HUDEP-2 (cell line): ENCODE measurements around the gene SPSB1.
A peak's percentile ranks its signal among the peaks of the same experiment; 100 is the strongest.

Source experiments
- DNase-seq, 76 experiments: peaks; one replicate each; lab custom pipeline; 2025; ENCODE audit not compliant: unreplicated experiment in 76 of 76; lab: John Stamatoyannopoulos, UW

The SPSB1 gene

DNA sequence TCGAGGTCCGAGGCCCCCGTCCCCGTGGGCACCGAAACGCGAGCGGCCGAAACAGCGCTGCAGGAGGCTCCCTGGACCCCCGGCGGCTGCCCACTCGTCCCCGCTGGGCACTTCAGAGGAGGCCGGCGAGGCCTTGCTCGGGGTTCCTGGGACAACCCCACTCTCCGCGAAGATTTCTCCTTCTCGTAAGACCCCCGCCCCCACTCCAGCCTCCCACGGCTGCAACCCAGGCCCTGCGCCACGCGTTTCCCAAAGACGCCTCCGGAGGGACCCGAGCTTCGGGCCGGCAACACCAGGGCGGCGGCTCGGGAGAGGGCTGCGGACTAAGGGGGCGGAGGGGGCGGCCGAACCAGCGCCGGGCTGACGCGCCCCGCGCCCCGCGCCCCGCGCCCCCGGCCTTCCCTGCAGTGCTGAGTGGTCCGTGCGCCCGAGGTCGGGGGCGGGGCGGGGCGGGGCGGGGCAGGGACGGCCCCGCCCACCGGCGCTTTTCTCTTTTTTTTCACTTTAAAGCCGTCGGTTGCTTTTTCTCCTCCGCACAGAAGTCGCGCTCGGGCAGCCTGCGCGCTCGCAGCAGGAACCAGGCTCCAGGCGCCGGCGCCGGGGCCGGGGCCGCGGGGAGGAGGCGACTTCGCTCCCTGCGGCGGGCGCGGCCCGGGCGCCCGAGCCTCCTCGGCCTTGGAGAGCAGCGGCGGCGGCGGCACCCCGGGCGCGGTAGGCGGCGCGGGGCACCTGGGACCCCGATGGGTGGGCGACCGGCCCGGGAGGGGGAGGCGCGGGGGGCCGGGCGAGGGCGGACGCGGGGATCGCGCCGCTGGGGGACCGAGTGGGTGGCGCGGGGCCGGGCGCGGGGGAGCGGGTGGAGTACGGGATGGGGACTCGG lies at the start of gene SPSB1:
TSS of gene SPSB1 (plus strand) at position 534 of the 880 bp plus-strand sequence. CDS start 62,998 bp downstream, outside the sequence.
- peak in 24 of 76 experiments; percentile 0 to 34 (median 16) for DNase-seq

DNA sequence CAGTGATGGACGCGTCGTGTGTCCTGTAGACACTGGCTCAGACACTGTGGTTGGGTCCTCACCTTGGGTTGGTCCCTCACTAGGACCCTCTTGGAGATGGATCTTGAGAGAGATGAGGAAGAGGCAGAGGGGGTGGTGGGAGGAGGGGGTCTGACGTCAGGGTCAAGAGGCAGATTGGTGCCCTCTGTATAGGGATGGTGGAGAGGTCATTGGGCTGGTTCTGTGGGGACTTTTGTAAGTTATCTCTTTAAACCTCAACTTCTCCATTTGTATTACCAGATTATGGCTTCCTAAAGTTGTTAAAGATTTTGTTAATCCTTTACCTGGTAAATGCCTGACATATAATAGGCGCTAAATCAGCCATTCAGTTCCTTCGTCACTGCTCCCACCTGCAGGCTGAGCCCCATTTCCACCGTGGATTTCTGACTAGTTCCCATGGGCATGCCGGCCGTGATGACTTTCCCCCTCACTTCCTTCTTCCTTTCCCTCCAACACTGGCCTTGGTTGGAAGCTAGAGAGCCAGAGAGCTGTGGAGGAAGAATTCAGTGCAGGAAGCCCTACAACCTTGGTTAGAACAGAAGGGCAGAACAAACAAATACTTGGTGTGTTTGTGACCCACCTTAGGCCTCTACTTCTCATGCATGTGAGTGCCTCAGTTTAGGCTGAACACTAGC lies 49.5 kb upstream of the SPSB1 start:
- DNase-seq: no peak

DNA sequence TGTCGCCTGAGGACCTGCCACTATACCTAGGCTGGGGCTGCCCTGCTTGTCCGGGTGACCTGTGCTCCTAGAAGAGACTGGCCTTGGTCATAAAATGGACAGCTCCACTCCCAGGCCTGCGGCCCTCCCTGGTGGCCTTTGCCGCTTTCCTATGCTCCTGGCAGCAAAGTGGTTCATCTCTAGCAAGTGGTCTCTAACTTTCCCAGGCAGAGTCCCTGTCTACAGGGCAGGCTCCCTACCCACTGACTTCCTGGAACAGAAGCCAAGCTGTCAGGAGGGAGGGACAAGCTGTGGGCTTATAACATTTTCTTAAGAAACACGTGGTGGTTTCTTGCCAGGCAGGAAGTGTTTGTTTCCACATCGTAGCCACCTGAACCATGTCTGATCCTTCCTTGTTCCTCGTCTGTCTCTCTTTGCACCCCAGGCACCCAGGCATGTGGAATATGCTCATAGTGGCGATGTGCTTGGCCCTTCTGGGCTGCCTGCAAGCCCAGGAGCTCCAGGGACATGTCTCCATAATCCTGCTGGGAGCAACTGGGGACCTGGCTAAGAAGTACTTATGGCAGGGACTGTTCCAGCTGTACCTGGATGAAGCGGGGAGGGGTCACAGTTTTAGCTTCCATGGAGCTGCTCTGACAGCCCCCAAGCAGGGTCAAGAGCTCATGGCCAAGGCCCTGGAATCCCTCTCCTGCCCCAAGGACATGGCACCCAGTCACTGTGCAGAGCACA lies 48.0 kb upstream of the SPSB1 start:
- DNase-seq: no peak

DNA sequence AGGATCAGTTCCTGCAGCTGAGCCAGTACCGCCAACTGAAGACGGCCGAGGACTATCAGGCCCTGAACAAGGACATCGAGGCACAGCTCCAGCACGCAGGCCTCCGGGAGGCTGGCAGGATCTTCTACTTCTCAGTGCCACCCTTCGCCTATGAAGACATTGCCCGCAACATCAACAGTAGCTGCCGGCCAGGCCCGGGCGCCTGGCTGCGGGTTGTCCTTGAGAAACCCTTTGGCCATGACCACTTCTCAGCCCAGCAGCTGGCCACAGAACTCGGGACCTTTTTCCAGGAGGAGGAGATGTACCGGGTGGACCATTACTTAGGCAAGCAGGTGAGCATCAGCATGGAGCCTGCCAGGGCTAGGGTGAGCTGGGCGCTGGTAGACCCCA lies 47.5 kb upstream of the SPSB1 start:
- DNase-seq: no peak

DNA sequence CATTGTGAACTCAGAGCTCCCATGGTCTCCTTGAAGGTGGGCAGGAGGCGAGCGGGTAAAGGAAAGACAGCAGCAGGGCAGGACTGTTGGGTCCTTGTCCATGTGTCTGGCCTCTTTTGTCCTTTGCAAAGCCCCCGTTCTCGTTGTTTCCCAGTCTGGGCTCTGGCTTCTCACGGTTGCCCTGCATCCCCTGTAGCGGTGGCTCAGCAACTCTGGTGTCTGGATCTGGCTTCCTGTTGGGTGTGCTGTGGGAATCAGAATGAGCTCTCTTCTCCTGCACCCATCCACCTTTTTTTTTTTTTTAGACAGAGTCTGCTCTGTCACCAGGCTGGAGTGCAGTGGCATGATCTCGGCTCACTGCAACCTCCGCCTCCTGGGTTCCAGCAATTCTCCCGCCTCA lies 47.0 kb upstream of the SPSB1 start:
- no peak for DNase-seq

DNA sequence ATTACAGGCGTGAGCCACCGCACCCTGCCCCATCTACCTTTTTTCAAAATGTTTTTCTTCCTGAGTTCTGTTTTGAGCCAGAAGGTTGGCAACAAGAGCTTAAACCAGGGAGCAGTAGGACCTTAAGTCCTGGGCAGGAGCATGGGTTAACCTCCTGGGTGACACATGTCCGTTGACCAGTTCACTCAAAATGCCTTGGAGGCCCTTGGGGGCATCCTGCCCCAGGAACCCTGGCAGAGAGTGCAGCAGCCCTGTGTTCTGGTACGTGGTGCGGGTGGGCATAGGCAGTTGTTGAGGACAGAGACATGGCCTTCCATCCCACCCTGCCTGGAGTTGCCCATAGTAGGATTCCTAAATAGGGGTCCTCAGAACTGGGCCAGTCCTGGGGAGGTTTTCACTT lies 46.5 kb upstream of the SPSB1 start:
- DNase-seq: no peak

DNA sequence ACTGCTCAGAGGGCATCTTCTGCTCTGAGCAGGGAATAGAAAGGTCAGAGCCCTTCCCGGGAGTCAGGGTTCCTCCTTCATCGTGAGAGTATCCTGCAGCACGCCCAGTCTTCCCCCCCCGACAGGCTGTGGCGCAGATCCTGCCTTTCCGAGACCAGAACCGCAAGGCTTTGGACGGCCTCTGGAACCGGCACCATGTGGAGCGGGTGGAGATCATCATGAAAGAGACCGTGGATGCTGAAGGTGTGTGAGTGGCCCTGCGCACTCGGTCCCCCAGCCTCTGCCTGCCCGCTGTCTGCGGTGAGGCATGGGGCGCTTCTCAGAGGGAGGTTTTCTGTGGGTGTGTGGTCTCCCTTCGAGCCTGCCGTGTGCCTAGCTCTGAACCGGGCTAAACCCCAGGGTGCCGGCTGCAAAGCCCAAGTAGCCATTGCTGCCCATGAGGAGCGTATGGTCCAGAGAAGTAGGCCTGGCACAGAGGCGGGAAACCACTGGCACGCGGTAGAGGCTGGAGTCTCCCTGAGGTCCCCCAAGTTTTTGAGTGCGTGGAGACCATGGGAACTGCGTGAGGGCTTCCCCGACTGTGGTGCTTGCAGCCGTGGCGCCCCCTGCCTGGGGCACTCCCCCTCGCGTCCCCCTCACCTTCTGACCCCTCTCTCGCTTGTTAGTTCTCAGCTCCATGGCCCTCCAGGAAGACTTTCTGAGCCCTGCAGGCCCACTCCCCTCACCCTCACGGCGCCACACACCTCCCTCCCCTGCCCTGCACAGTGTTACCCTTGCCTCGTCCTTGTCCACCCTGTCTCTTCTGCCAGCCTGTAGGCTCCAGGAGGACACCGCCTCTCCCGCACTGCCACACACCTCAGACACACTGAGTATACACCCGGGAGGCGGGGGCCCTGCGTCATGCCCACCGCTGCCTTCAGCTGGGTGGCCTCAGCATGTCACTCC lies 45.6 kb upstream of the SPSB1 start:
- no peak for DNase-seq

DNA sequence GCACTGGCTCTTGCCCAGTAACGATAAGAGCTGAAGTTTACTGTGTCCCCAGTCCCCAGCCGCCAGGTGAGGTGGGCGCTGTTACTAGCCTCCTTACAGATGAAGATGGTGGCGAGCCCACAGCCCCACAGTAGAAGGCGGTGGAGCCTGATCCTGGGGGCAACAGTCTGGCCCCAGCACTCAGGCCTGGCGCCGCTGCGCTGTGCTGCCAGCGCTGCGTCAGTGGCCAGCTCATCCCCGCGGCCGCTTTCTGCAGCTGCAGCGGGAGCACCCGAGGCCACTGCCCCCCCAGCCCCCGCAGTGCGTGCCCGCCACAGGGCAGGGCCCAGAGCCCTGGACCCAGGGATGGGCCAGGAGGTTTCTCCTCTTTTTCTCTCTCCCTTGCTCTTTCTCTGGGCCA lies 44.8 kb upstream of the SPSB1 start:
- no peak for DNase-seq

DNA sequence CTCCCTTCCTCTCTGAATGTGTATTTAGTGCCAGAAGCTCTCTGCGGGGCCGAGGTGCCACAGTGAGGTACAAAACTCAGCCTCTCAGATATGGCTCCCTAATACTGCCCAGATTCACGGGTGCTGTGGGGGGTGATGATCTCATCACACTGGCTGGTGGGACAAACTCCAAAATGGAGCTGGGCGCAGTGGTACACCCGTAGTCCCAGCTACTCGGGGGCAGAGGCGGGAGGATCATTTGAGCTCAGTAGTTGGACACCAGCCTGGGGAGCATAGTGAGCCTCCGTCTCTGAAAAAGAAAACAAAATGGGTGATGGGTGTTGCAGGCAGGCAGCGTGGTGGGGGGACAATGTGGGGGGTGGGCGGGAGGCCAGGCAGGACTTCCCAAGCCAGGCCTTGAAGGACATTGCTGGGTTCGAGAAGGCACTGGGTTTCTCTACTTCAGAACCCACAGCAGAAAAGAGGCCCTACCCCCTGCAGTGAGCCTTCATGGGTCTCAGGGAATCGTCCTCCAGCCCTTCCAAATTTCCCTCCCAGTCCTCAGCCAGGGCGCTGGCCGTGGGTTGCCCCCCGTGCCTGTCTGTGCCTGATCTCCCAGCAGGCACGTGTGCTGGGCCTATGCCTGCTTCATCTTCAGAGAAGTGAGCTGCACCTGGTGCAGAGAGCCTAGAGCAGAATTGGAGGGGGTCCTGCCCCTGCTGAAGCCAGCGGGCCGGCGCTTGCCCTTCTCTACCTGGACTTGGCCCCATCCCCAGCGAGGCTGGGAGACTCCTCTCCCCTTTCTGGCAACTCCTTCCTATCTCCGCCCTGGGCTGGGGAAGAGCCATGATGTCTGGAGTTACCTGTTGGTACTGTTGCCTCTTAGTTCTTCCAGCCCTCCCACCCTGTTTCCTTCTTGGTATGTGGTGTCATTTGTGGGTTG lies 44.1 kb upstream of the SPSB1 start:
- DNase-seq: no peak

DNA sequence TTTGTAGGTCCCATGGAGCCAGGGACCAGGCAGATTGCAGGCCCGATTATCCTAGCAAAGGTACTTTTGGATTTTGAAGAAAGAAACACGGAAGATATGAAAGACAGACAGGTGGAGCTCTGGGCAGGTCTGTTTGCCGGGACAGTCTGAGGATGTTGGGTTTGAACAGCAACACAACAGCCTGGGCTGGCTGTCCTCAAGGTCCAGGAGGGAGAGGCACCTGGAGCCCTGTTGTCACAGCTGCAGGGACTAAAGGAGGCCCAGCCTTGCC lies 43.5 kb upstream of the SPSB1 start:
- DNase-seq: no peak

DNA sequence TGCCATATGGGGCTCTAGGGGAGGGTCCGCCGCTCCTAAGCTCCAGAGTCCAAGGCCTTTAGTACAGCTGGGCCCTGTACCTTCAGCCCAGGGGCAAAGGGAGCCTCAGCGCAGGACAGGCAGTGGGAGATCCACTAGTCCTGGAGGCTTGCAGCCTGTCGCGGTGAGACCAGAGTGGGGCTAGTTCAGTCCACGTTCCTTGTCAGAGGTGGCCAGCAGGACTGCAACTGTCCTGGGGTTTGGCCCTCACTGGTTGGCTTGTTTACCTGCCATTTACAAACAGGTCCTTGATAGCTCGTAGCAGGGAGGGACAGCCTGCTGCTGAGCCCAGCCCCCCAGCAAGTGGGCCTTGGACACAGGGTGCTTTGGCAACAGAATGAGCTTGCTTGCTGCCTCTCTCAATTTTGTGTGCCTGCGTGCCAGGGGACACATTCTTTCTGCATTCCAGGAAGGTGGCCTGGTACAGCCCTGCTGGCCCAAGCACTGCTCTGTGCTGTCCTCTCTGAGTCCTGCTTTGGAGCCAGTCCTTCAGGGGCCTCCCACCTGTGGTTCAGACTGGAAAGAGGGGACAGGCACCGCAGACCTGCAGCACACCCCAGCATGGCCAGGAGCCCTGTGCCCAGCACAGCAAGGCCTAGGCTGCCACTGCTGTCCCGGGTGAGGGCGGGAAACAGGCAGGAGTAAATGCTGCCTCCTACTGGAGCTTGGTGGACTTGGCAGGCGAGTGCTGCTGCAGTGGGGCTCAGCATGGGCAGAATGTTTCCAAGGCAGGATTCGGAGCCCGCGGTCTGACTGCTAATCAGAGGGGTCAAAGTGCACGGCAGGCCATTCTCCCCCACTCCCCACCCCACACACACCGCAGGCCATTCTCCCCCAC lies 42.9 kb upstream of the SPSB1 start:
- peak in 22 of 76 experiments; percentile 2 to 41 (median 10) for DNase-seq

DNA sequence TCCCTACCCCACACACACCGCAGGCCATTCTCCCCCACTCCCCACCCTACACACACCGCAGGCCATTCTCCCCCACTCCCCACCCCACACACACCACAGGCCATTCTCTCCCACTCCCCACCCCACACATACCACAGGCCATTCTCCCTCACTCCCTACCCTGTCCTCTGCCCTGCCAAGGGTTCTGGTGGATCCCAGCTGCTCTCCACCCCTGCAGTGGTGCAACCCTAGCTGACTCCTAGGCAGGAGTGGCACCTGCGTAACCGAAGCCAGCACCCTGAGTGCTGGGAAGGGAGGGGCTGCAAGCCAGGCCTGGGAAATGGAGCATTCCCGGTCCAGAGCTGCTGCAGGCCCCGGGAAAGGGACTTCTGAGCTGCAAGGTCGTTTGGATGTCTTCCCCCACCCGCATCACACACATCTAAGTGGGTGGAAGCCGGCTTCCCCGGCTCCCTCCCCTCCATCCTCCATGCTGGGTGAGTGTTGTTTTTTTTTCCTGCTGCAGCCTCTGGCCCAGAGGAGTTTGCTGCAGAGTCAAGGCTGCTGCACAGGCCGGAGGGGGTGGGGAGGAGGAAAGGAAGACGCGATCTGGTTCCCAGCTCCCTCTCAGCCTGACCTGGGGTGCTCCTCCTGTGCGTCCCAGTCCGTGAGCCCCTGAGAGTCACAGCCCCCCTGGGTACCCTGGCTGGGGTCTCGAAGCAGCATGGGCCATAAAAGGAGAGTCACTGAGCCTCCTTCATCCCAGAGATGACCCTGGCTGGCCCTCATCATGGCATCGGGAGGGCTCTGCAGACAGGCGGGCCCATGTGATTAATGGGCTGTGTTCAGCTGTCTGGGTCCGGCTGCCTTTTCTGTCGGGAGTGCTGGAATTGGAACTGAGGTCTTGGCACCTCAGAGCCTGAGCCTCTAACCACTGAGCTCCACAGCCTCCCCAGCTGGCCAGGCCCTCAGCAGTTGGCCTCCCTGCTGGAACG lies 42.0 kb upstream of the SPSB1 start:
- DNase-seq: no peak

DNA sequence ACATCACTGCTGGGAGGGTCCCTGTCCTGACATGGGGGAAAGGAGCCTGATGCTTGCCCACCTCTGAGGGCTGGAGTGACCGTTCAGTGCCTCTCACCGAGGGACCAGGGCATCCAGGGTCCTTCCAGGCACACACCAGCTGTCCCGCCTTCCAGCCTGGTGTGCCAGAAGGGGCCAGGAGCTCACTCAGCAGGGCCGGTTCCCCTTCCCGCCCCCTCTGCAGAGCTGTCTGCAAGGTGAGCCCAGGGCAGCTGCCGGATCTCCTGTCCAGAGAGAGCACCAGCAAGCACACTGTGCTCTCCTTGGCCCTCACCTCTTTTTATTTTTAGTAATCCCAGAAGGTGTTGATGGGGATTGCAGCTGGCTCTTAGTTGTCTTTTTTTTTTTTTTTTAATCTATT lies 41.2 kb upstream of the SPSB1 start:
- DNase-seq: no peak

DNA sequence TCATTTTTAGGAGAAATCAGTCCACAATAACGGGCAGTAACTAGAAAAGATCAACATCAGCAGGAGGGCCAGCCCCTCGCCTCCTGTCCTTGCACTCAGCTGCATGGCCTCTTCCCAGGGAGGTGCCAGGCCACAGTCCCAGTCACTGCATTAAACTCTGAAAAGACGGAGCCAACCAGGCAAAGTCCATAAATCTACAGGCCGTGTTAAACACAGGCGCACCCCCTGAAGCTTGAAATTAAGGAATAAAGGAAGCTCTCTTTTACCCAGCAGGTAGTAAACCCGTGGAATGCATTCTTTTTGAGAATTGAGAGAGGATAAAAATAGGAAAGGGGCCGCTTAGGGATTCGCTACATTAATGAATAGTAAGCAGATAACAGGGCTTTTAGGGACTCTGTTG lies 39.7 kb upstream of the SPSB1 start:
- DNase-seq: no peak

DNA sequence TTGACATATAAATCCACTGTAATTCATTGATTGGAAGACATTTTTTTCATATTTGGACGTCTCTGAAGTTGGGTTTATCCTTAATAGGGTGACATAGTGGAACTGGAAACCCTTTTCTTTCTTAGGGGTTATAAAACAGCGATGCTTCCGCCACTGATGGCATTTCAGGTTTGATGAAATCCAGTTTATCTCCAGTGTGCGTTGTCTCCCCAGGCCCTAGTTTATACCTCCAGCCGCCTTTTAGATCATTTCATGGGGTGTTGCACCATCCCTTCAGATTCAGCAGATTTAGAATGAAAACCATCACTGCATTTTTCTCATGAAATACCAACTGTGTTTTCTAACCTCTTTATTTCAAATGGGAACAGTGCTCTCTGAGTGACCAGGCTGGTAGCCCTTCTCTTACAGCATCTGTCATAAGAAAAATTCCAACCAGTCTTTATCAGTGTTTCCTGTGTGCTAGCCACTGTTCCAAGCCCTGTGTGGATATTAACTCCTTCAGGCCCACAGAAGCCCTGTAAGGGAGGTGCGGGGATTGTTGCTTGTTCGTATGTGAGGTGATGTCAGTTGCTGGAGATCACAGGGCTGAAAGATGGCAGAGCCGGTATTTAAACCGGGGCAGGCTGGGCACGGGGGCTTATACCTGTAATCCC lies 39.1 kb upstream of the SPSB1 start:
- DNase-seq: no peak

DNA sequence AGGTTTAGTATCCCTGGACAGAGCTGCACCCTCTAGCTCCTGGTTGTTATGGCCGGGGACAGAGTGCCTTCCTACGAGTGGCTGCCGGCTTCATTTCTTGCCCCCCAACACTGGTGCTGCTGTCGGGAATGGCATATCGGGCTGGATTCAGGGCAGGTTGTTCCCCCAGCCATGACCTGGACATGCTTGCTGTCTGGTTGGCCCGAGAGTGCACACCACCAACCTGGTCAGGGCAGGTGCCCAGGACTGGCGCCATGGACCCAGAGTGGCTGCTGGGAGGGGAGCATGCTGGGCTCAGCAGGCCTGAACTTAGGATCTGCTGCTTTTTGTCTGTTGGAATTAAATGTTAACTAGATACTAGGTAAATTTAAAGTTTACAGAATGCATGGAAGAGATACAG lies 36.4 kb upstream of the SPSB1 start:
- DNase-seq: no peak

DNA sequence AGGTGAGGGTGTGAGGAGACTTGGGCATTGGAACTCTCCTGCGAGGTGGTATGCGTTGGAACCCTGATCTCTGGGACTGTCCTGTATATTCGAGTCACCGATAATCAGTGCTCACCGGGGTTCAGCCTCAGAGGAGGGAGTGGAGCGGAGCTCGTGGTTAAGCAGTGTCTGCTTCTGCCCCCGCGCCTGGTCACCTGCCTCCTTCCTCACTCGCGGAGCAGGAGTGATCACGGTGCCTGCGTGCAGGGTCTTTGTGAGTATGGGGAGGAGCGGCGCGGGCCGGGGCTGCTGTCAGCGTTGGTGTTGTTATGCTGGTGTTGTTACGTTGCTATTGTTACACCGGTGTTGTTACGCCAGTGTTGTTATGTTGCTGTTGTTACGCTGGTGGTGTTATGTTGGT lies 34.8 kb upstream of the SPSB1 start:
- no peak for DNase-seq
